ENCODE measurements around the gene AKR1D1. TPM values are rescaled to one million over a fixed set of nuclear protein-coding genes. Genes with fewer than 3 reads are reported as not detected.

AKR1D1 gene
- total RNA-seq, 4 donors from 2014 or later = 0.34 TPM; not detected in 3

DNA sequence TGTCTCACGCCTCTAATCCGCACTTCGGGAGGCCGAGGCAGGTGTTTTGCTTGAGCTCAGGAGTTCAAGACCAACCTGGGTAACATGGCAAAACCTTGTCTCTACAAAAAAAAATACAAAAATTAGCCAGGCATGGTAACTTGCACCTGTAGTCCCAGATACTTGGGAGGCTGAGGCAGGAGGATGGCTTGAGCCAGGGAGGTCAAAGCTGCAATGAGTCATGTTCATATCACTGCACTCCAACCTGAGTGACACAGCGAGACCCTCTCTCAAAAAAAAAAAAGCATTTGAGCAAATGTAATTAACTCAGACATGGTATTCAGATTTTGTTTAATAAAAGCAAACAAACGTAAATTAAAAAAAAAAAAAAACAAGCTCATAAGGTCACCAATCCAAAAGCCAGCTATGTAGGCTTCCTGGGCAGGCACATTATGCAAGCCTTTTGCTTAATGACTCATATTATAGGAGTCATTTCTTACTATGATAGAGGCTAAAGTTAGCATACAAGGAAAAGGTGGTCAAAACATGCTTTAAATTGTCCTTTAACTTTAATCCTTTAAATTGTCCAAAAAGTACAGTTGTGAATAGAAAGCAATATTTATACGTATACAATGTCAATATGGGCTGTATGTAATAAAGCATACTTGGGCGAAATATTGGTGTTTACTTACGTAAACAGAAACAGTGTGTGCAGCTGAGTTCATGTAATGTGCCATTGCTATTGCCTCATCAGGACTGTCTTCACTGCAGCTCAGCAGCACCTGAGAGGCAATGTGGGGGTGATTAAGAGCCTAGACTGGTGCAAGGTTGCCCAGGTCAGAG lies 13.0 kb downstream of the AKR1D1 start:
- TF ChIP-seq, protein P1, sequence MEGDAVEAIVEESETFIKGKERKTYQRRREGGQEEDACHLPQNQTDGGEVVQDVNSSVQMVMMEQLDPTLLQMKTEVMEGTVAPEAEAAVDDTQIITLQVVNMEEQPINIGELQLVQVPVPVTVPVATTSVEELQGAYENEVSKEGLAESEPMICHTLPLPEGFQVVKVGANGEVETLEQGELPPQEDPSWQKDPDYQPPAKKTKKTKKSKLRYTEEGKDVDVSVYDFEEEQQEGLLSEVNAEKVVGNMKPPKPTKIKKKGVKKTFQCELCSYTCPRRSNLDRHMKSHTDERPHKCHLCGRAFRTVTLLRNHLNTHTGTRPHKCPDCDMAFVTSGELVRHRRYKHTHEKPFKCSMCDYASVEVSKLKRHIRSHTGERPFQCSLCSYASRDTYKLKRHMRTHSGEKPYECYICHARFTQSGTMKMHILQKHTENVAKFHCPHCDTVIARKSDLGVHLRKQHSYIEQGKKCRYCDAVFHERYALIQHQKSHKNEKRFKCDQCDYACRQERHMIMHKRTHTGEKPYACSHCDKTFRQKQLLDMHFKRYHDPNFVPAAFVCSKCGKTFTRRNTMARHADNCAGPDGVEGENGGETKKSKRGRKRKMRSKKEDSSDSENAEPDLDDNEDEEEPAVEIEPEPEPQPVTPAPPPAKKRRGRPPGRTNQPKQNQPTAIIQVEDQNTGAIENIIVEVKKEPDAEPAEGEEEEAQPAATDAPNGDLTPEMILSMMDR (IDR thresholded peaks at IDR 0.05; ENCODE audit: low read depth) = no peak

DNA sequence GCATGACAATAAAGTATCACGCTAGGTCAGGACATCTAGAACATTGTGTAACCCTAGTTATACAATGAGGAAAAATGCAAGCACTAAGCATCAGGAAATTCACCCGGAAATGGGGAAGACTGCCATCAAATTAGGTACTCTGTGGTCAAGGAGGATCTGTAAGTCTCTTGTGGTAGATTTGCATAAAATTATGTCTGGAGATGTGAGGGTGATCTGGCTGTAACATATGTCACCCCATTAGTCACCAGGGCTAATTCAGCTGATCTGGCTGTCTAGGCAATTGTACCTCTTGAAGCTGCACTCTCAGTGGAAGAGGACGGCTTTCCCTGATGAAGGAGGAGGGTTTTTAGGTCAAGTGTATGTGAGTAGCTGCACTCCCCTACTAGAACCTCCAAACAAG lies 14.8 kb downstream of the AKR1D1 start:
- TF ChIP-seq, protein P1 (IDR thresholded peaks at IDR 0.05; ENCODE audit: low read depth) = no peak

DNA sequence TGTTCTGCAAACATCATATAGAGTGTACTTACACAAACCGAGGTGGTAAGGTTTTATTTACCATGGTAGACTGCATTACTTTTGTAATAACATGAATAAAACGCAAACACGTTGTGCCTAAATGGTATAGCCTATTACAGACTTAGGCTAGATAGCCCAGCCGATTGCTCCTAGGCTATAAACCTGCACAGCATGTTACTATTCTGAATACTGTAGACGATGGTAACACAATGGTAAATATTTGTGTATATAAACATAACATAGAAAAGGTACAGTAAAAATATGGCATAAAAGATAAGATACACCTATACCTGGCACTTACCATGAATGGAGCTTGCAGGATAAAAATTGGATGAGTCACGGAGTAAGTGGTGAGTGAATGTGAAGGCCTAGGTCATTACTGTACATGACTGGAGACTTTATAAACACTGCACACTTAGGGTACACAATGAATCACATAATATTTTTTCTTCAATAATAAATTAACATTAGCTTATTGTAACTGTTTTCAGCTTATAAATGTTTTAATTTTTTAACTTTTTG lies 16.3 kb downstream of the AKR1D1 start:
- TF ChIP-seq, protein P1 (IDR thresholded peaks at IDR 0.05; ENCODE audit: low read depth) = no peak

DNA sequence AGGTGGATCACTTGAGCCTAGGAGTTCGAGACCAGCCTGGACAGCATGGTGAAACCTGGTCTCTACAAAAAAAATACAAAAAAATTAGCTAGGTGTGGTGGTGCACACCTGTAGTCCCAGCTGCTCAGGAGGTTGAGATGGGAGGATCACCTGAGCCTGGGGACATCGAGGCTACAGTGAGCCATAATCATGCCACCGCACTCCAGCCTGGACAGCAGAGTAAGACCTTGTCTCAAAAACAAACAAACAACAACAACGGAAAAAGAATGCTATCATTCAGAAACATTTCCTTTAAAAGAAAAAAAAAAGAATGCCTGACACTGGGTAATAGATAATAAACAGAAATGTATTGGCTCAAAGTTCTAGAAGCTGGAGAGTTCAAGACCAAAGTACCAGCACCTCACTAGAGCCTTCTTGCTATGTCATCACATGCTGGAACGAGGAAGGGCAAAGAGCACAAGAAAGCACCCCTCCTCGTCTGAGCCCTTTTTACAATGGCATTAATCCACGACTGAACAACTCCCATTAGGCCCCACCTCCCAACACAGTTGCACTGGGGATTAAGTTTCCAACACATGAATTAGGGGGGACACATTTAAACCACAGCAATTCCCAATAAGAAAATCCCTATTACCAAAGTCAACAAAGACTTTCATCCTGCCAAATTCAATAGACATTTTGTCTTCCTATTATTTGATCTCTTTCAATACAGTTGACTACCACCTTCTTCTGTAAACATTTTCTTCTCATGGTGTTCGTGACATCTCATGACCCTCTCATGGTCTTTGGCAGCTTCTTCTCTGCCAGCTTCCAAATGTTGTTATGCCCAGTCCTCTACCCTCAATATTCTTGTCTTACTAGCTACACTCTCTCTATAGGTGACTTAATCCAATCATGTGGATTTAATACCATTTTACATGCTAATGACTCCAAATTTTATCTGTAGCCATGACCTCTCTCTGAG lies 20.0 kb downstream of the AKR1D1 start:
- TF ChIP-seq, protein P1 (IDR thresholded peaks at IDR 0.05; ENCODE audit: low read depth) = no peak

DNA sequence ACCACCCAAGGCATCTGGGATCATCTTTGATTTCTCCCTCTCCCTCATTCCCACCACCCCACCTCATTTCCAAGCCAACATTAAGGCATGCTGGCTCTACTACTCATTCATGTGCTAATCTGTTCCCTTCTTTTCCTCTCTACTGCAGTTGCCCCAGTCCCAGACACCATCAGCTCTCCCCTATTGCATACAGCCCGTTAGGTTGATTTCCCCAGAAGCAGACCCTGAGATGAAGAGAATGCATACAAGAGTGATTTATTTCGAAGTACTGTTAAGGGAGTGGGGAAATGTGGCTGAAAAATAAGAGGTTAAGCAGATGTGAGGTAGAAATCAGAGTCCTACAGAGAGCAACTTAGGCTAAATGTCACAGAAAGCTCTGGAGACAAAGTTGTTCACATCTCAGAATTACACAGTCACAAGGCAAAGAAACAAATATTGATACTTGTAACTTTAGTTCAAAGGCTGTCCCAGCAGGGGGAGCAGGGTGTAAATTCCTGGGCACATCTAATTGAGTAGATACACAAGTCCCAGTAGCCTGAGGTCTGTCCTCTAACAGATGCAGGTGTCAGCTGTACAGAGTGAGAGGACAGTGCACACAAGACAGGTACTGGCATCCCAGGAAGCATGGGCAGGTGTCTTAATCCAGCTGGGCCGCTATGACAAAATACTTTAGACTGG lies 20.9 kb downstream of the AKR1D1 start:
- TF ChIP-seq, protein P1 (IDR thresholded peaks at IDR 0.05; ENCODE audit: low read depth) = no peak

DNA sequence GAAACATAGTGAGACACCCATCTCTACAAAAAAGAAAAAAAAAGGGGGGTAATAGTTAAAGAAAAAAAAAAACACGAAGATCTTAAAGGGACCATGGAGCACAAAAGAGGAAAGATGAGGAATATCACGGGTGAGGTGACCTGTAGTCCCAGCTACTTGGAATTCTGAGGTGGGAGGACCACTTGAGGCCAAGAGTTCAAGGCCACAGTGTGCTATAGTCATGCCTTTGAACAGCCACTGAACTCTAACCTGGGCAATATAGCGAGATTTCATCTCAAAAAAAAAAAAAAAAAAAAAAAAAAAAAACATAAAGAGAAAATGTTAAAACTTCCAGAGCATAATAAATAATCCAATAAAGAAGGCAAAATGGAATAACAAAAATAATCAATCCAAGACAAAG lies 23.6 kb downstream of the AKR1D1 start:
- TF ChIP-seq, protein P1 (IDR thresholded peaks at IDR 0.05; ENCODE audit: low read depth) = no peak
